Measurements from ENCODE around the gene CAMK2N2.

DNA sequence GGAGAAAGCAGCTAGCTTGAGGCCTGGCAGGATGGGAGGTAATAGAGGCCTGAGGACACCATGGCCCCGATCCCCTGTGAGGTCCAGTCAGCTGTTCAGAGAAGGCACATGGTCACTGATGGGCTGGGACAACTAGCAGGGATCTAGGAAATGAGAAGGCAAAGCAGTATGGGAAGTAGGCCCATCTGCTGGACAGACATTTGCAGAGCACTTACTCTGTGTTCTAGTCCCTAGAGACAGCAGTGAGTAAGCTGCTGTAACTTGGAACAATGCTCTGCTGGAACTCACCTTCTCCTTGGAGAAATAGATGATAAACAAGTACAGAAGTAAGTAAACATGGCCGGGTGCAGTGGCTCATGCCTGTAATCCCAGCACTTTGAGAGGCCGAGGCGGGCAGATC lies 21.6 kb upstream of the CAMK2N2 start:
- TF ChIP-seq, protein P1, sequence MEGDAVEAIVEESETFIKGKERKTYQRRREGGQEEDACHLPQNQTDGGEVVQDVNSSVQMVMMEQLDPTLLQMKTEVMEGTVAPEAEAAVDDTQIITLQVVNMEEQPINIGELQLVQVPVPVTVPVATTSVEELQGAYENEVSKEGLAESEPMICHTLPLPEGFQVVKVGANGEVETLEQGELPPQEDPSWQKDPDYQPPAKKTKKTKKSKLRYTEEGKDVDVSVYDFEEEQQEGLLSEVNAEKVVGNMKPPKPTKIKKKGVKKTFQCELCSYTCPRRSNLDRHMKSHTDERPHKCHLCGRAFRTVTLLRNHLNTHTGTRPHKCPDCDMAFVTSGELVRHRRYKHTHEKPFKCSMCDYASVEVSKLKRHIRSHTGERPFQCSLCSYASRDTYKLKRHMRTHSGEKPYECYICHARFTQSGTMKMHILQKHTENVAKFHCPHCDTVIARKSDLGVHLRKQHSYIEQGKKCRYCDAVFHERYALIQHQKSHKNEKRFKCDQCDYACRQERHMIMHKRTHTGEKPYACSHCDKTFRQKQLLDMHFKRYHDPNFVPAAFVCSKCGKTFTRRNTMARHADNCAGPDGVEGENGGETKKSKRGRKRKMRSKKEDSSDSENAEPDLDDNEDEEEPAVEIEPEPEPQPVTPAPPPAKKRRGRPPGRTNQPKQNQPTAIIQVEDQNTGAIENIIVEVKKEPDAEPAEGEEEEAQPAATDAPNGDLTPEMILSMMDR (conservative IDR thresholded peaks at IDR 0.05): no peak
- no peak for TF ChIP-seq ZFX (IDR thresholded peaks at IDR 0.05)

All from C4-2B (cell line).